HL-60/S4 (cell line): ENCODE results near the gene AMZ1.

Experiments
- in situ Hi-C: fragments of 300-500 bp; cut with MboI; formaldehyde crosslinking; loops from 2 replicates; pipeline ENCODE4 v1.14.3; 2022; ENCODE audit warnings: low sequenced_read_pairs

AMZ1 gene

GRCh38 chr7:2651336-2651735, 36.7 kb upstream of the AMZ1 start:
- in situ Hi-C loops: no loop called here

- in situ Hi-C loops: no loop called here
Measured at GRCh38 chr7:2651847-2652735, 35.9 kb upstream of the AMZ1 start.

DNA sequence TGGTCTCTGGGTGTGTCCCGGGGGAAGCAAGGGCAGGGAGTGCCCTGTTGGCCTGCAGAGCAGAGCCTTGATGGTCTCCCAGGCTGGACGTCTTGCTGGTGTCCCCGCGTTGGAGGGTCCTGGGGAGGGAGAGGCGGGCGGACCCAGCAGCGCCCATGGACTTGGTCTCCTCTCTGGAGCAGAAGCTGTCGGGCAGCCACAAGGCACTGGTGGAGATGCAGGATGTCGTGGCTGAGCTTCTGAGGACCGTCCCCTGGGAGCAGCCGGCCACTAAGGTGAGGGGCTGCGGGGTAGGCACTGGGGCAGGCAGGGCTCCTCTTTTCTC, 35.3 kb upstream of the AMZ1 start:
- in situ Hi-C loops: no loop called here

GRCh38 chr7:2654059-2654458, 33.9 kb upstream of the AMZ1 start:
- in situ Hi-C loops: no loop called here

DNA sequence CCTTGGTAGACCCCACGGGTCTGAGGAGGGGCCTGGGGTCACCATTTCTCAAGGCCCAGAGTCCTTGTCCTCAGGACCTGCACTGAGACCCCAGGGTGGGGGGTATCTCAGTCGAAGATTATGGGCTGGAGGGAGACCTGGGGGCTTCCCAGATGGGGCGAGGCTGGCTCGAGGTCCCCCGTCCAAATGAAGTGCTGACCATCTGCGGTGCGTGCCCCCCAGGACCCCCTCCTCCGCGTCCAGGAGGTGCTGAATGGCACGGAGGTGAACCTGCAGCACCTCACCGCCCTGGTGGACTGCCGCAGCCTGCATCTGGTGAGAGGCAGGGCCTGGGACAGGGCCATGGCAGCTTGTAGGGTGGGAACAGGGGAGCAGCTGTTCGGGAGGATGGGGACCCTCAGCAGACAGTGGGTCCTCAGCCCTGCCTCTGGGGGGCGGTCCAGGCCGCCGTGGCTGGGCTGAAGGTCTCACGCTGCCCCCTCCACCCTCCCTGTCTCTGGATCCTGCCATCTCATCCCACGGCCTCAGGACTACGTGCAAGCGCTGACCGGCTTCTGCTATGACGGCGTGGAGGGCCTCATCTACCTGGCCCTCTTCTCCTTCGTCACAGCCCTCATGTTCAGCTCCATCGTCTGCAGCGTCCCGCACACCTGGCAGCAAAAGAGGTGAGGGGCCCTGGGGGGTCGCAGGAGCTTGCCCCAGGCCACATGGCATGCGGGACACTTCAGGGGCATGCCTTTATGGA, 32.0 kb upstream of the AMZ1 start:
- in situ Hi-C loops: no loop called here

DNA sequence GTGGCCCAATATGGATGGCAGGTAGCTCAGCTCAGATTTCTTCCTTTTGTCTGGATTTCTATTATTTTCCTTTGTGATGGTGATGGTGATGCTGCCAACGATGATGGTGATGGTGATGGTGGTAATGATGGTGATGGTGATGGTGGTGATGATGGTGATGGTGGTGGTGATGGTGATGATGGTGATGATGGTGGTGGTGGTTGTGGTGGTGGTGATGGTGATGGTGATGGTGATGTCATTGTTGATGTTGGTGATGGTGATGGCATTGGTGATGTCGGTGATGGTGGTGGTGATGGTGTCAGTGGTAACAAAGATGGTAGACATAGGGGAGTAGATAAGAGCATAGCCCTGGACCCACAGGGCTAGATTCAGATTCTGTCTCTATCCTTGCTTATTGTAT, 30.8 kb upstream of the AMZ1 start:
- in situ Hi-C loops: no loop called here

DNA sequence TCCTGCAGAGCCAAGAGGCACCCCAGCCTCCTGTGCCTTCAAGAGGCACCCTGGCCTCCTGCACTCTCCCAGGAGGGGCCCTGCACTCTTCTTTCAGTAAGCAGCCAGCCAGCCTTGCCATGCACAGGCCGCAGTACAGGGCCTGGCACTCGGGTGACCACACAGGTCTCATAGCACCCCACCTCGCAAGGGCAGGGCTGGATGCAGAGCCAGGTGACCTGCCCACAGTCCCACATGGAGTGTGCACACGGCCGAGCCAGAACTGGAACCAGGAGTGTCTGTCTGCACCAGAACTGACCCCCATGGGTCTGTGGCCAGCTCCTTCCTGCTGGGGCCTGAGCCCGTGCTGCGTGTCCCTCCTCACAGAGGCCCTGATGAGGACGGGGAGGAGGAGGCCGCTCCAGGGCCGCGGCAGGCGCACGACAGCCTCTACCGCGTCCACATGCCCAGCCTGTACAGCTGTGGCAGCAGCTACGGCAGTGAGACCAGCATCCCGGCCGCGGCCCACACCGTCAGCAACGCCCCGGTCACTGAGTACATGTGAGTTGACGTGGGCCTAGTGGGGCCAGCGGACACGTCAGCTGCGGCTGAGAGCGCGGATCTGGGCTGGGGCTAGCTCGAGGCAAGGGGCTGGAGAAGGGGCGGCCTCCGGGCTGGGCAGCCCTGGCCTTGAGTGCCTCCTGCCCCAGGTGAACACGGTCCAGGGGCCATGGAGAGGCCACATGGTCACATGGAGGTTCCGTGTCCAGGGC, 29.9 kb upstream of the AMZ1 start:
- in situ Hi-C loops: no loop called here

- in situ Hi-C loops: no loop called here
Measured at GRCh38 chr7:2658941-2659340, 29.1 kb upstream of the AMZ1 start.

- in situ Hi-C loops: no loop called here
Measured at GRCh38 chr7:2659556-2660358, 28.2 kb upstream of the AMZ1 start.

DNA sequence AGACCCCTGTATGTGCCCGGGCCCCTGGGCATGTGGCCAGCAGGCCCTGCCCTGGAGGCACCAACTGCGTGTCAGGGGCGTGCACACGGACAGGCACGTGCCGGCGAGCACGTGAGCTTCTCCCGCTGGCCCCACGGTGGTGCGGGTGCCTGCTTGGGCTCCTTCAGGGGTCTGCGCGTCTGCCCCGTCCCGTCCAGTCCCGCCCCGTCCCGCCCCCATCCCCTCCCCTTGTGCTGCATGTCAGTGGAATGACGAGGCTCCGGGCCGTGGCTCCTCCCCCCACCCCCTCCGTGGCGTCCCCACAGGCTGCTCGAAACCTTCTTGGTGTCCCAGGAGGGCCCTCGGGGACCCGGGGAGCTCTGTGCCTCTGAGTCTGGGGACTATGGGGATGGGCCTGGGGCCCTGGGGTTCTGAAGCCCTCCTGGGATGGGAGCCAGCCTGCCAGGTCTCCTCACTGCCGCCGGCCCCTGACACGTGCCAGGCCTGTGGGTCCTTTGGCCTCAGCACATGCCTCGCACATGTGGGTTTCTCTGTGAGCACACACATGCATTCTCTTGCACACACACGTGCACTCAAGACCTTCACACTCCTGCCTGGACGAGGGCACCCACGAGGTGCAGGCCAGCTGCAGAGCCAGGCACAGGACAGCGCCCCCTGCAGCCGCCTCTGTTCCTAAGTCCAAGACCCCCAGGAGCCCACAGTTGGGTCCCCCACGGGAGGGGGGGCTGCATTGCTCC, 27.5 kb upstream of the AMZ1 start:
- in situ Hi-C loops: no loop called here

DNA sequence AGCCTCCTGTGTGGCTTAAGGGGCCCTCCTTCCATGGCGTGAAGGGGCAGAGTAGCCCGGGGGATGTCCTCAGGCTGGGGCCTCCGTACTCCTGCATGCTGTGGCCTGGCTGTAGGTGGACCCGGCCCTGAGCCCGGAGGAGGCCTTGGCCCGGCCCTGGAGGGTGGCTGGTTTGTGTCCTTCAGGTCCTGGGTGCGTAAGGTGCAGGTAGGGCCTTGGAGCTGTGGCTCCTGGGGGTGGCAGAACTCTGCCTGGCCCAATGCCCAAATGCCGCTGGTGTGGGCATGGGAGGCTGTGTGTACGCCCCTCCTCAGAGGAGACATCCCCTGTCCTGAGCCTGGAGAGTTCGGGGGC, 26.9 kb upstream of the AMZ1 start:
- in situ Hi-C loops: no loop called here

DNA sequence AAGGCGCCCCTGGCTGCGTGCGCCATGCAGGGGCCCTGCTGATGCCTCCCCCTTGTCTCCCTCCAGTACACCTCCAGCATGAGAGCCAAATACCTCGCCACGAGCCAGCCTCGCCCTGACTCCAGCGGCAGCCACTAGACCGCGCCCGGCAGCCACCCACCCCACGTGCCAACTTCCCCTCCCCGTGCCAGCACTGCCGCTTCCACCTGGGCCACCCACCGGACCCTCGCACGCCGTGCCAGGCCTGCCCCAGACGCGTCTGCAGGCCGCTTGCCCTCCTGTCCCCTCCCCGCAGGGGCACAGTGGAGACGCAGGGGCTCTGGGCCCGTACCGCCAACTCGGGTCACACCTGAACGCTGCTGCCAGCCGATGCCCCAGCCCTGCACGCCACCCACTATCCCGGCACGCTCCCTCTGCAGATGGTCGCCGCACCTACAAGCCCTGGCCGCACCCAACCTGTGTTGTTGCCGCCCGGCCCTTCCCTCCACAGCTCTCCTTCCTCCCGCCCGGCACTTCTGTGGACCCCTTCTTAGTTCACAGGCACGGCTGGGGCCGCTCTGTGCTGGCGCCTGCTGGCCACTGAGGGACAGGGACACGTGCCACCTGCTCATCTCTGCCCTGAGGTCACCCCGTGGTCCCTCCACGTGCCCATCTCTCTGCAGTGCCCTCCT, 26.3 kb upstream of the AMZ1 start:
- in situ Hi-C loops: no loop called here

DNA sequence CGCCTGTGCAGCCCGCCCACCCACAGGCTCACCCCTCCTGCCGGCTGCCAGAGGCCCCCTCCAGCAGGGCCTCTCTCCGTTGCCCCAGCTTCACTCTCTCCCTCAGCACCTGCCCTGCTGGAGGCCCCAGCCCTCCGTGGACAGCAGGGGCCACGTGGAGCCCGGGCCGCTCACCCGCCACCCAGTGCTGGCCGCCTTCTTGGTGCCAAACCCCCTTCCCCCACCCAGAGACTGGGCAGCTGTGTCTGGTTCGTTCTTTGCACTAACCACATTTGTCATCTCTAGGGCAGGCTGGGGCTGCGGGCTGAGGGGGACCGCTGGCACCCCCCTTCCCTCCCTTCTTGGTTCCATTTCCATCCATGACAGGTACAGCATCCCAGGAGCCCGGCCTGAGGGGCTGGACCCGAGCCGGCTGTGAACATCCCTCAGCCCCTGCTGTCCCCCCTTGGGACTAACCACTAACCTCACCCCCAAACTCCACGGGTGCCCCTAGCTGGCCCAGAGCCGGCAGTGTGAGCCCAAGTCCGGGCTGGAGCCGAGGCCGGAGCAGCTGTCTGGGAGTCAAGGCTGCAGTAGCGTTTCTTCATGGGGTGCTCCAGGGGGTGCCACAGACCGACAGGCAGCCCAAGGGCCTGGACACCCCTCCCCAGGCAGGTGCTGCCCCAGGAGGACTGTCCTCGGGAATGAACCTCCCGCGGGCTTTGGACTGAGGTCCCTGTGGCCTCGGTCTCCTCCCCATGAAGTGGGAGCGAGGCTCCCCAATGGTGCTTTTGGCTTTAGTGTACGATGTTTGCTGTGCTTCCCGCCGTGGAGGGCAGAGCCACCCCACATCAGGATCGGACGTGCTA, 25.5 kb upstream of the AMZ1 start:
- in situ Hi-C loops: no loop called here

DNA sequence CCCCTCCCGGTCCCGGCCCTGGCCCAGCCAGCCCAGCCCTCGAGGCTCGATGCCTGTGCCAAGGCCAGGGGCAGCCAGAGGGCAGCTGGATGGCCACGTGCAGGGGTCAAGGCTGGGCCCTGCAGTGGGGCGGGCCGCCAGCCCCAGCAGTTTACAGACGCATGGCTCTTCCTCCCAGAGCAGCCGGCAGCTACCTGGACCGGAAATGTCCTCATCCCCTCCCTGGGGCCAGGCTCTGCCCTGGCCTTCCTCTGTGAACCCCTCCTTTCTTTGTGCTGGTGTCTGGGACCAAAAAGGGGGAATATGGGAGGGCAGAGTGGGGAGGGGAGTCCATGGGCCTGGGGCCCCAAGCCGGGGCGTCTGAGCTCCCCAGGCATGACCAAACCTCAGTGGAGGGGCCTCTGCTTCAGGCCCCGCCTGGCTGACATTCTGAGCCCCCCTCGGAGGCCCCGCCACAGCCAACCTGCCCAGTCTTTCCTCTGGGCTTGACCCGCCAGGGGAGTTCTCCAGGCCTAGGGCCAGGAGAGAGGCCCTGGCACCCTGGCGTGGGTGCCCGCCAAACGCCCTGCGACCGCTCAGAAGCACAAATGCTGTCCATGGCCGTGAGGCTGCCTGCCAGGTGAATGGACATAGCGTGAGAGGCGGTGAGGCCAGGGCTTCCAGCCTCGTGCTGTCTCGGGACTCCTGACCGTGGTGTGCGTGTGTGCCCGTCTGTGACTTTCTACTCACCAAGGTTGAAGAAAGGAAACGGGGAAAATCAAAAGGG, 24.7 kb upstream of the AMZ1 start:
- in situ Hi-C loops: no loop called here

- in situ Hi-C loops: no loop called here
Measured at GRCh38 chr7:2663960-2664359, 24.0 kb upstream of the AMZ1 start.

GRCh38 chr7:2665359-2665791, 22.6 kb upstream of the AMZ1 start:
- in situ Hi-C loops: no loop called here

GRCh38 chr7:2666155-2666554, 21.8 kb upstream of the AMZ1 start:
- in situ Hi-C loops: no loop called here
